Stimulated activated CD8-positive, alpha-beta memory T cell treated with anti-CD3 and anti-CD28 coated beads, Interleukin-7, amount 100 ng/mL, for 48 hours (primary cell): ENCODE measurements around the gene IL17RE.
"Not testable (repeated sequence)": the region's sequence is repeated elsewhere in the genome, so short reads cannot be mapped to it uniquely, and the experiment has no call there.

Source experiments
- DNase-seq, 2 donors: peaks; one replicate each; pipeline ENCODE4 v3.0.0-alpha.2; 2020; ENCODE audit warnings: low read depth in 1 of 2; ENCODE audit errors: extremely low read depth in 1 of 2

Gene IL17RE

DNA sequence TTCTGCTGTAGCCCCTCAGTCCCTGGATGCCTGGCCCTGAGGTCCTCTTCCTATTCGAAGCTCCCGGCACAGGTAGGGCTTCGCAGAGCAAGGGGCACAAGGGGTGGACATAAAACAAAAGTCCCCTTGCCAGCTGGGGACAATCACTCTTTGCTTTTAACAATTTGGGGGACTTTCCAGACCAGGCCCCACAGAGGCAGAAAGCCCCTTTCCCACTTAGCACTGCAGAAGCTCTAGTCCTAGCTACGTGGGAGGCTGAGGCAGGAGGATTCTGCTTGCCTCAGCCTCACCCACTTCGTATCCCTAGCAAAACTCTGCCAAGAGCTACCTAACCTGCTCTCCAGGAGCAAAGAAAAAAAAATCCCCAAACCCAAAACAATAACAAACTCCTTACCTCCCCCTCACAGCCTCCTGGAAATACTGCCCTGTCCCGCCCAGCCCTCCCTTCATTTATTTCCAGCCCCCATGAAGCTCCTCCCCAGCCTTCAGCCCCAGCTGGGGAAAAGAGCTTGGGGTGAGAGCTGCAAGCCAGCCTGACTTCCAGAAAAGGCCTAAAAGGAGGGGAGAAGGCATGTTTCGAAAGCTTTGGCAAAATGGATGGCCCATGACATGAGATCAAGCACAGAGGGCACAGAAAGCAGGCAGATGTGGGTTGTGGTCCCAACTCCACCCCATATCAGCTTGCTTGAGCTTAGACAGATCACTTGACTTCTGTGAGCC lies 22.7 kb upstream of the IL17RE start, which contains the start of gene CIDEC:
TSS of gene CIDEC (minus strand) at position 424 of the 720 bp plus-strand sequence. CDS start 1,767 bp downstream, outside the sequence.
- no peak for DNase-seq

GRCh38 chr3:9881441-9881840 lies 21.2 kb upstream of the IL17RE start:
- no peak for DNase-seq

DNA sequence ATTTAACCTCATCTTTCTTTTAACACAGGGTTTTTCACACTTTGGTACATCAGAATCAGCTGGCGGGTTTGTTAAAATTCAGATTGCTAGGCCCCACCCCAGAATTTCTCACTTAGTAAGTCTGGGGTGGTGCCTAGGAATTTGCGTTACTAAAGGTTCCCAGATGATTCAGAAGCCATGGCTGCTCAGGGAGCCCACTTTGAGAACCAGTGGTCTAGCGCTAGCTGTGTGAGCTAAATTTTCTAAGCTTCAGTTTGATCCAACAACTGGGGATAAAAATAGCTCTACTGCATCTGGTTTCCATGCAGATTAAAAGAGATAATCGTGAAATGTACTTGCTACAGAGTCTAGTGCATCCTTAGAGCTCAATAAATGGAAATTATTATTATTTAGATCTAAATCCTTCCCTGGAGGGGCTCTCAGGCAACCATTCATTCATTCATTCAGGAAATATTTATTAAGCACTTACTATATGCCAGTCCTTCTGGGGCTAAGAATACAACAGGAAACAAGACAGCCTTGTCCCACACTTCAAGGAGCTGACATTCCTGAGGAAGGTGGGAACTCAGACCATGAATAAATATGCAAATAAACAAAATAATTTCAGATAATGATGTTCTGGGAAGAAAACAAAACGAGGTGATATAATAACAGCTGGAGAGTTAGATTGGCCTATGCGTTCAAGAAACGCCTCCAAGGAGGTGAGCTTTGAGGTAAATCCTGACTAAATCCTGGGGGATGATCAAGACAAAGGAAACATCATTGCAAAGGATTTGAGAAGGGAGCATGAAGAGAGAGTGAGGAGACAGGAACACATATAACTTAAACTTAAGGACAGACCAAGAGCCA lies 18.7 kb upstream of the IL17RE start:
- DNase-seq, result no peak

GRCh38 chr3:9884555-9885165 lies 18.0 kb upstream of the IL17RE start:
- no peak for DNase-seq

DNA sequence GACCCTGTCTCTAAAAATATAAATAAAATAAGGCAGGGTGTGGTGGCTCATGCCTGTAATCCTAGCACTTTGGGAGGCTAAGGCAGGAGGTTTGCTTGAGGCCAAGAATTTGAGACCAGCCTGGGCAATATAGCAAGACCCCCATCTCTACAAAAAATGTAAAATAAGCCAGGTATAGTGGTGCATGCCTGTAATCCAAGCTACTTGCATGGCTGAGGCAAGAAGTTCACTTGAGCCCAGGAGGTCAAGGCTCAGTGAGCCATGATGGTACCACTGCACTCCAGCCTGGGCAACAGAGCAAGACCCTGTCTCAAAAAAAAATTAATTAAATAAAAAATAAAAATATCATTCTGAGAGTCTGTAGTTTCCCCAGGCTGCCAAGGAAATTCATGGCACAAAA lies 16.3 kb upstream of the IL17RE start:
- DNase-seq, result no peak

- DNase-seq, result no peak
These were observed 15.2 kb upstream of the IL17RE start for GRCh38 chr3:9887480-9887879.

DNA sequence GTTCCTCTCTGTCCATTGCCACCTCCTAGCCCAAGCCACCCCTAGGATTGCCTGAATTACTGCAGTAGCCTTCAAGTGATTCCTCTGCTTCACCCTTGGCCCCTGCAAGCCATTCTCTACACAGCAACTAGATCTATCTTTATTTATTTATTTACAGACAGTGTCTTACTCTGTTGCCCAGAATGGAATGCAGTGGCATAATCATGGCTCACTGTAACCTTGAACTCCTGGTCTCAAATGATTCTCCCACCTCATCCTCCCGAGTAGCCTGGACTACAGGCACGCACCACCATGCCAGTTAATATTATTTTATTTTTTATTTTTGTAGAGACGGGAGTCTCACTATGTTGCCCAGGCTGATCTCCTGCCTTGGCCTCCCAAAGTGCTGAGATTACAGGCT lies 14.1 kb upstream of the IL17RE start:
- DNase-seq, result no peak

DNA sequence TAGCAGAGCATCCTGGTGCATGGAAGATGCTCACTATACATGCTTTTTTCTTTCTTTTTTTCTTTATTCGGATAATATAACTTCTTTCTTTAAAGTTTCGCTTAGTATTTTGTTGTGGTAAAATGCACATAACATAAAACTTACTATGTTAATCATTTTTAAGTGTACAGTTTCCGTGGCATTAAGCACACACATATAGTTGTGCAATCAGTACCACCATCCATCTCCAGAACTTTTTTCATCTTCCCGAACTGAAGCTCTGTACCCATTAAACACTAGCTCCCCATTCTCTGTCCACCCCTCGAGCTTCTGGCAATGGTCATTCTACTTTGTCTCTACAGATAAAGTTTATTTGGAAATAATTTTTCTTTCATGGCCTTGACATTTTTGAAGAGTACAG lies 13.2 kb upstream of the IL17RE start:
- DNase-seq, result no peak

DNA sequence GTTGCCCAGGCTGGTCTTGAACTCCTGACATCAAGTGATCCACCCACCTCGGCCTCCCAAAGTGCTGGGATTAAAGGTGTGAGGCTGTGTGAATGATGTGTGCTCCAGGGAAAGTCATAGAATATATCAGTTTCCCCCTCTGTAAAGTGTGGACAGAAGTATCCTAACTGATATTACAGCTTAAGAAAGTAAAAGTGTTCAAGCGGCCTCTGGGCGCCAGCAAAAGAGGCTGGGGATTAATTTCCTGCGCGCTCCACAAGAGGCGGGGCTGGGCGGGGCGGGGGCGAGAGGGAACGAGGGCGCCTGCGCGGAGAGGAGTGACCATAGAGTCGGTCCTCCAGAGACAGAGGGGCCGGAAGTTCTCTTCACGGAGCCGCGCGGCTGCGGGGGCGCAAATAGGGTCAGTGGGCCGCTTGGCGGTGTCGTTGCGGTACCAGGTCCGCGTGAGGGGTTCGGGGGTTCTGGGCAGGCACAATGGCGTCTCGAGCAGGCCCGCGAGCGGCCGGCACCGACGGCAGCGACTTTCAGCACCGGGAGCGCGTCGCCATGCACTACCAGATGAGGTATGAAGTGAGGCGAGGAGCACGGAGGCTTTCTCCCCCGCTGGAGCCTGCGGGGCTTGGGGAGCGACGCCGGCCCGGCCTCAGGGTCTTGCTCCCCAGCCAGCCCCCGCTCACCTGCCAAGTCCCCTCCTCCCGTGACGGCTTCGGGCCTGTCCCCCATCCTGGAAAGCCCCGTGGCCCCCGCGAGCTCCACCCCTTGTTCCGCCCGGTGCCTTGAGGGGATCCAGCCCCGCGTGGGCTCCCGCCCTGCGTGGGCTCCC lies 12.2 kb upstream of the IL17RE start, which contains the start of gene JAGN1:
TSS of gene JAGN1 (plus strand) at position 362 of the 823 bp plus-strand sequence. CDS start at position 475, 113 bp downstream.
- peak; percentile 74 to 82 for DNase-seq

GRCh38 chr3:9891072-9891622 lies 11.5 kb upstream of the IL17RE start:
- DNase-seq, result no peak

GRCh38 chr3:9893739-9894138 lies 8.9 kb upstream of the IL17RE start:
- no peak for DNase-seq

- DNase-seq, result not testable (repeated sequence)
These were observed 6.9 kb upstream of the IL17RE start for GRCh38 chr3:9895715-9896114.

DNA sequence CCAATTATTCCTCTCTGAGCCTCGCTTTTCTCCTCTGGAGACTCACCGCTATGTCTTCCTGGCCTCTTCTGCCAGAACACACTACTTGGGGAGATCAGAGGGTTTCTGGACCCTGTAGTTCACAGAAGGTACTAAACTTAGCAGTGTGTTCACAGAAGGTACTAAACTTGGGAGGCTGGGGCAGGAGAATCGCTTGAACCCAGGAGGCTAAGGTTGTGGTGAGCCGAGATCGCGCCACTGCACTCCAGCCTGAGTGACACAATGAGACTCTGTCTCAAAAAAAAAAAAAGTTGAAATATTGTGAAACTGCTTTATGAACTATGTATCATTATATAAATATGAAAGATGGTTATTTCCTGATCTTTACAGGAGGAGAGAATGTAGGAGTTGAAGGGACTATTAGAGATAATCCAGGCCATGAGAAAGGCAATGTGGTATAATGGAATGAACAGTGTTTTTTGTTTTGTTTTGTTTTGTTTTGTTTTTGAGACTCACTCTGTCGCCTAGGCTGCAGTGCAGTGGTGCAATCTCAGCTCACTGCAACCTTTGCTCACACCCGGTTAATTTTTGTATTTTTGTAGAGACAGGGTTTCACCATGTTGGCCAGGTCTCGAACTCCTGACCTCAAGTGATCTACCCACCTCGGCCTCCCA lies 5.8 kb upstream of the IL17RE start:
- not testable (repeated sequence) for DNase-seq

DNA sequence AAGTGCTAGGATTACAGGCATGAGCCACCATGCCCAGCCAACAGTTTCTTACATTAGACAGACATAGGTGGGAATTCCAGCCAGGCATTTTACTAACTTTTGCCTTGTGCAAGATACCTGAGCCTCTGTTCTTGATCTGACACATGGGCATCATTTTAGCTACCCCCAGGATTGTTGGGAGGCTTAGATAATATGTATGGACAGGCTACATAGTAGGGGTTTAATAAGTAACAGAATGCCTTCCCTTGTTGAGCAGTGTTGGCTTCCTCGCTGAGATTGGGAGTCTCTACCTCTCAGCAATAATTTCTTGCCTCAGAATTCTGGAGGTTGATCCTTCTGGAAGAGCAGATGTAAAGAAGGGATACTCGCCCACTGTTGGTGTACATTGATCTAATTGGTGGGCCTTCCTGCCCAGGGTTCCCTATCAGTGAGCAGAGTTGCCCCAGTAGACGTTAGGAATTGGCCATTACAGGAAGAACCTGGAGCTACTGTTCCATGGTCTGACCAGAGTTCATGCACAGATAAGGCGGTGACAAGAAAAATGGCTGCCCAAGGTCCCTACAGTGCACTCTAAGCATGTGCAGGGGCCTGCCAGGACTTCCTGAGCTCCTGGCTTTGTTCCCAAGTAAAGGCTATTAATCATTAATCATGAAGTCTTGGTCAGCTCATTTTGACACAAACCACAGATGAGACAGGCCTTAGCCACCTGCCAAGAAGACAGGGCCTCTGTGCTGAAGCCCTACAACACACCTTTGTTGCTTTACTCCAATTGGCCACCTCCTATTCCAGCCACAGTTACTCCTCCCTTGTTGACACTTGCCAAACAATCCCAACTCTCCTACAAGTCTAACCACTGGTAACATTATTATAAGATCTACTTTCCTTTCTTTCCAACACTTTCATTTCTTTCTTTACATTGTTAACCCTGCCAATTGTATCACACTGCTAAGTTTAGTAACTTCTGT lies 5.0 kb upstream of the IL17RE start:
- no peak for DNase-seq

- no peak for DNase-seq
These were observed 4.0 kb upstream of the IL17RE start for GRCh38 chr3:9898467-9899241.

DNA sequence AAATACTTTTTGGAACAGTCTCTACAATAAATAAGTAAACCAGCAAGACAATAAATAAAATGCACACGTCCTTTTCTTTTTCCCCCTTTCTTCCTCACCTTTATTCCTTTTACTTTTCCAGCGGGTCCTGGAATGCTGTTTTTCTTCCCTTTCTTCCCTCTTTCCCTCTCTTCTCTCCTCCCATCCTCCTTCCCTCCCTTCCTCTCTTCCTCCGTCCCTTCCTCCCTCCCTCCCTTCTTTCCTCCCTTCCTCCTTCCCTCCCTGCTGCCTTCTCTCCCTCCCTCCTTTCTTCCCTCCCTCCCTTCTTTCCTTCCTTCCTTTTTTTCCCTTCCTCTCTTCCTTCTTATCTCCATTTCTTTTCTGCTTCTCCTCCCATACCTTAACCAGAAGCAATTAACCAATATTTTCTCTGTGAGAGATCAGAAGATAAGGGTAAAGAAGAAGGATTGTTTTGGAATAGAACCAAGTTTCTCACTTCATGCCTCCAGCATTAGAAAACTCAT lies 3.3 kb upstream of the IL17RE start:
- DNase-seq, result no peak

DNA sequence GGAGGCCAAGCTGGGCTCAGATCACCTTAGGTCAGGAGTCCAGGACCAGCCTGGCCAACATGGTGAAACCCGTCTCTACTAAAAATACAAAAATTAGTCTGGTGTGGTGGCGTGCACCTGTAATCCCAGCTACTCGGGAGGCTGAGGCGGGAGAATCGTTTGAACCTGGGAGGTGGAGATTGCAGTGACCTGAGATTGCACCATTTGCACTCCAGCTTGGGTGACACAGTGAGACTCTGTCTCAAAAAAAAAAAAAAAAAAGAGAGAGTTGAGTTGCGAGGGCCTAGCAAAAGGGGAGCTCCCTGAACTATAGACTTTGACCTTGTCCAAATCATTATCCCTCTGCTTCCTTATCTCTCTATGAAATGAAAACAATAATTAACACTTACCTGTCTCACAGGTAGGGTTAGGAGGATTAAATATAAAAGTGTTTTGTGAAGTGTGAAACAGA lies 1.7 kb upstream of the IL17RE start:
- DNase-seq, result not testable (repeated sequence)

- DNase-seq, result no peak
These were observed 681 bp upstream of the IL17RE start for GRCh38 chr3:9901967-9902366.
